ENCODE data around the gene LZTS2.

LZTS2 gene

DNA sequence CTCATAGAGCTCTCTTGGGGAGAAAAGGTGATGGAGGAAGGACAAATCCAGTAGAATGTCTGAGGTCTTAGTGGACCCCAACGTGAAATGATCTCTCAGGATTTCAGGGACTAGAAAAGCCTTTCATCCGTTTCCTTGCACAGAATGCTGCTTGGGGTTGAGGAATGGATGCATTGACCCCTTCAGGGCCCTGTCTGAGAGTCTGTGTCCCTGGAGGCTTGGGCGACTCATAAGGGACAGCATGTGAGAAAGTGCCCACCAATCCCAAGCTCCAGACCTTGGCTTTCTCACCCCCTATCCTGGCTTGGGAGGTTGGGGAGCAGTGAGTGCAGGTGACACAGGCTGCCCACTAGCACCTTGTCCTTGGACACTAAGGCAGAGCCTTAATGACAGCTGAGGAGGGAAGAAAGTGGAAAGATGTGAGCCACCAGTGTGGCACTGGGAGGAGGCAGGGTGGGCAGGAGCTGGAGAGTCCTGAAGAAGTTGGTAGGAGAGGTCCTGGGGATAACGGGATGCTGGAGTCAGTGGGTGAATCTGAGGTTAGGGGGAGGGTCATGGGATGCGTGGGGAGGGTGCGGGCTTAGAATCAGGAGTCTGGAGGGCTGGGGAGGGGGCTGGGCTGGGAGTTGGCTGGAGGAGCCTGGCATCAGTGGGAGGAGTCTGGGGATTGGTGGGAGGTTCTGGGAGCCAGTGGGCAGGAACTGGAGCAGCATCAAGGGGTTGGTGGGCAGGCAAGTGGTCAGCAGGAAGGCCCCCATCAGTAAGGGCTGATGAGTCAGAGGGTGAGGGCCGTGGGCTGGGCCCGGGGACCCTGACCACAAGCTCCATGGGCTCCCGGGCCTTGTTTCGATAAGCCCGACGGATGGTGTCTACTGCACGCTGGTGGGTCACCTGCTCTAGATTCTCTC lies 8.6 kb downstream of the LZTS2 start:
- no peak overlapping the region for H3K27ac ChIP-seq (ENCODE audit: low read depth, low read length)
- H3K36me3 ChIP-seq (ENCODE audit: control insufficient read depth, low read length), result no peaks in the 10 kb centered on the region; the same call in 1 of the 2 replicates
- no peaks in the 10 kb centered on the region for H4K20me1 ChIP-seq (ENCODE audit: control insufficient read depth, insufficient read depth, low read depth, low read length)
- peaks cover 8% of the 10 kb centered on the region for H3K4me1 ChIP-seq (ENCODE audit: control insufficient read depth, low read length)
- no peaks in the 10 kb centered on the region for H3K27me3 ChIP-seq (ENCODE audit: control insufficient read depth, low read length)
- TF ChIP-seq EZH2phosphoT487 (IDR thresholded peaks at IDR 0.05; ENCODE audit: borderline replicate concordance, low read length), result no peak
- TF ChIP-seq, protein P1, sequence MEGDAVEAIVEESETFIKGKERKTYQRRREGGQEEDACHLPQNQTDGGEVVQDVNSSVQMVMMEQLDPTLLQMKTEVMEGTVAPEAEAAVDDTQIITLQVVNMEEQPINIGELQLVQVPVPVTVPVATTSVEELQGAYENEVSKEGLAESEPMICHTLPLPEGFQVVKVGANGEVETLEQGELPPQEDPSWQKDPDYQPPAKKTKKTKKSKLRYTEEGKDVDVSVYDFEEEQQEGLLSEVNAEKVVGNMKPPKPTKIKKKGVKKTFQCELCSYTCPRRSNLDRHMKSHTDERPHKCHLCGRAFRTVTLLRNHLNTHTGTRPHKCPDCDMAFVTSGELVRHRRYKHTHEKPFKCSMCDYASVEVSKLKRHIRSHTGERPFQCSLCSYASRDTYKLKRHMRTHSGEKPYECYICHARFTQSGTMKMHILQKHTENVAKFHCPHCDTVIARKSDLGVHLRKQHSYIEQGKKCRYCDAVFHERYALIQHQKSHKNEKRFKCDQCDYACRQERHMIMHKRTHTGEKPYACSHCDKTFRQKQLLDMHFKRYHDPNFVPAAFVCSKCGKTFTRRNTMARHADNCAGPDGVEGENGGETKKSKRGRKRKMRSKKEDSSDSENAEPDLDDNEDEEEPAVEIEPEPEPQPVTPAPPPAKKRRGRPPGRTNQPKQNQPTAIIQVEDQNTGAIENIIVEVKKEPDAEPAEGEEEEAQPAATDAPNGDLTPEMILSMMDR (IDR thresholded peaks at IDR 0.05; ENCODE audit: low read depth, low read length, poor library complexity, severe bottlenecking), result no peak
- 0 out of 2 replicates have a peak, but pooled peaks cover 2% of the 10 kb centered on the region for H3F3A ChIP-seq (ENCODE audit: control insufficient read depth, insufficient read depth)
- H3K9me2 ChIP-seq (replicated peaks; ENCODE audit: control insufficient read depth, low read length), result no peaks in the 10 kb centered on the region
- H3K9me3 ChIP-seq (ENCODE audit: control insufficient read depth, insufficient read depth, low read length), result no peaks in the 10 kb centered on the region
- no peak overlapping the region for H3K4me2 ChIP-seq (ENCODE audit: low read length)
- H3K79me2 ChIP-seq (ENCODE audit: control insufficient read depth, low read length), result no peaks in the 10 kb centered on the region
- no peak overlapping the region for H3K4me3 ChIP-seq (ENCODE audit: low read length)

DNA sequence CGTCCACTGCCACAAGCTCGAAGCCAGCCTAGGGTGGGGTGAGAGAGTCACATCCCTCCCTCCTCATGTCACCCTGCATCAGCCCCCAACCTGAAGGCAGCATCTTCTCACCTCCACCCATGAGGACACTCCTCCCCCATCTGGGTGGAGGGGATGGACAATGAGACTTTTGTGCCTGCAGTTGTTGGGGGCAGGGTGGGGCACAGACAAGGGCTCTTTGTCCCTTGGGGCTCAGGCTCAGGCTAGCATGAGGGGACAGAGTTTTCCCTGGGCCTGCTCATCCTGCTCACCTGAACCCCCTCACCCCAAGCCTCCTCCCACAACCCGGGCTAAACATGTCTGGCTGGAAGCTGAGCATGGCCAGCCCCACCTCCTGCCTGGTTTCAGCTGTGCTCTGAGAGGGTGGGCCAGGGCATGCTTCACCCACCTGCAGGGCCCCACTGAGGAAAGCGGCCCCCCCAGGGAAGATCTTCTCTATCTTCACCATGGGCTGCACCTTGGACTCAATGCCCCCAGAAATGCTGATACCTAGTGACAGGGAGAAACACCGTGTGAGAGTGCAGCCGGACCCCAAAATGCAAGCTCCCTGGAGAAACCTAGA lies 9.3 kb downstream of the LZTS2 start:
- no peaks in the 10 kb centered on the region for H3K9me2 ChIP-seq (replicated peaks; ENCODE audit: control insufficient read depth, low read length)
- no peak overlapping the region for H3K4me2 ChIP-seq (ENCODE audit: low read length)
- H3K36me3 ChIP-seq (ENCODE audit: control insufficient read depth, low read length), result no peaks in the 10 kb centered on the region; the same call in 1 of the 2 replicates
- H3K27ac ChIP-seq (ENCODE audit: low read depth, low read length), result no peak overlapping the region
- 0 out of 2 replicates have a peak, but pooled peaks cover 2% of the 10 kb centered on the region for H3F3A ChIP-seq (ENCODE audit: control insufficient read depth, insufficient read depth)
- H3K27me3 ChIP-seq (ENCODE audit: control insufficient read depth, low read length), result no peaks in the 10 kb centered on the region
- no peaks in the 10 kb centered on the region for H3K79me2 ChIP-seq (ENCODE audit: control insufficient read depth, low read length)
- no peak overlapping the region for H3K4me3 ChIP-seq (ENCODE audit: low read length)
- no peaks in the 10 kb centered on the region for H3K9me3 ChIP-seq (ENCODE audit: control insufficient read depth, insufficient read depth, low read length)
- TF ChIP-seq EZH2phosphoT487 (IDR thresholded peaks at IDR 0.05; ENCODE audit: borderline replicate concordance, low read length), result no peak
- TF ChIP-seq, protein P1 (IDR thresholded peaks at IDR 0.05; ENCODE audit: low read depth, low read length, poor library complexity, severe bottlenecking), result no peak
- no peaks in the 10 kb centered on the region for H4K20me1 ChIP-seq (ENCODE audit: control insufficient read depth, insufficient read depth, low read depth, low read length)
- H3K4me1 ChIP-seq (ENCODE audit: control insufficient read depth, low read length), result peaks cover 12% of the 10 kb centered on the region

DNA sequence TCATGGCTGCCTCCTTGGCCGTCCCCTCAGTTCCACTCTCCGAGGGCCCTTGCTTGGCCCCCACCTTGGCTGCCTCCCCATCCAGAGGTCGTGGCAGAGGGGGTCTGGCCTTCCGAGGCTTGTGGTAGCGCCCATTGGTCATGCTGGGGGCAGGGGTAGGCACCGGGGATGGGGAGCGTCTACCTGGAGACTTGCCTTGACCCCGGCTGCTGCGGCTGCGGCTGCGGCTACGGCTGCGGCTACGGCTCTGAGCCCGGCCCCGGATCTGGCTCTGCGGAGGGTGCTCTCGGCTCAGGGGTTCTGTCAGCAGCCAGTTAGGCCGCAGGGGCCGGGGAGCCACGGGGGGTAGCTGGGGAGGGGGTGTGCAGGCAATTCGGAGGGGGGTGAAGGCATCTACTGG lies 10.7 kb downstream of the LZTS2 start:
- Histone ChIP-seq H3K4me1 (ENCODE audit: control insufficient read depth, low read length) (peaks cover 12% of the 10 kb centered on the region), H3K4me3 (ENCODE audit: low read length) (no peak overlapping the region), H3K9me2 (replicated peaks; ENCODE audit: control insufficient read depth, low read length) (no peaks in the 10 kb centered on the region), H3F3A (ENCODE audit: control insufficient read depth, insufficient read depth) (0 out of 2 replicates have a peak, but pooled peaks cover 2% of the 10 kb centered on the region), H3K79me2 (ENCODE audit: control insufficient read depth, low read length) (no peaks in the 10 kb centered on the region), H3K36me3 (ENCODE audit: control insufficient read depth, low read length) (no peaks in the 10 kb centered on the region; the same call in 1 of the 2 replicates), H4K20me1 (ENCODE audit: control insufficient read depth, insufficient read depth, low read depth, low read length) (no peaks in the 10 kb centered on the region), H3K9me3 (ENCODE audit: control insufficient read depth, insufficient read depth, low read length) (no peaks in the 10 kb centered on the region), H3K27ac (ENCODE audit: low read depth, low read length) (no peak overlapping the region), H3K4me2 (ENCODE audit: low read length) (no peak overlapping the region), H3K27me3 (ENCODE audit: control insufficient read depth, low read length) (peaks cover 6% of the 10 kb centered on the region; the same call in 1 of the 2 replicates)
- TF ChIP-seq, protein P1 (IDR thresholded peaks at IDR 0.05; ENCODE audit: low read depth, low read length, poor library complexity, severe bottlenecking), result no peak
- TF ChIP-seq EZH2phosphoT487 (IDR thresholded peaks at IDR 0.05; ENCODE audit: borderline replicate concordance, low read length), result no peak

Measured in DOHH2 (cell line).